ENCODE measurements around the gene MN1. TPM values are rescaled to one million over a fixed set of nuclear protein-coding genes. Genes with fewer than 3 reads are reported as not detected.

MN1 gene
- polyA plus RNA-seq, 4 donors: 9.6 to 36.3 (median 9.9) TPM

DNA sequence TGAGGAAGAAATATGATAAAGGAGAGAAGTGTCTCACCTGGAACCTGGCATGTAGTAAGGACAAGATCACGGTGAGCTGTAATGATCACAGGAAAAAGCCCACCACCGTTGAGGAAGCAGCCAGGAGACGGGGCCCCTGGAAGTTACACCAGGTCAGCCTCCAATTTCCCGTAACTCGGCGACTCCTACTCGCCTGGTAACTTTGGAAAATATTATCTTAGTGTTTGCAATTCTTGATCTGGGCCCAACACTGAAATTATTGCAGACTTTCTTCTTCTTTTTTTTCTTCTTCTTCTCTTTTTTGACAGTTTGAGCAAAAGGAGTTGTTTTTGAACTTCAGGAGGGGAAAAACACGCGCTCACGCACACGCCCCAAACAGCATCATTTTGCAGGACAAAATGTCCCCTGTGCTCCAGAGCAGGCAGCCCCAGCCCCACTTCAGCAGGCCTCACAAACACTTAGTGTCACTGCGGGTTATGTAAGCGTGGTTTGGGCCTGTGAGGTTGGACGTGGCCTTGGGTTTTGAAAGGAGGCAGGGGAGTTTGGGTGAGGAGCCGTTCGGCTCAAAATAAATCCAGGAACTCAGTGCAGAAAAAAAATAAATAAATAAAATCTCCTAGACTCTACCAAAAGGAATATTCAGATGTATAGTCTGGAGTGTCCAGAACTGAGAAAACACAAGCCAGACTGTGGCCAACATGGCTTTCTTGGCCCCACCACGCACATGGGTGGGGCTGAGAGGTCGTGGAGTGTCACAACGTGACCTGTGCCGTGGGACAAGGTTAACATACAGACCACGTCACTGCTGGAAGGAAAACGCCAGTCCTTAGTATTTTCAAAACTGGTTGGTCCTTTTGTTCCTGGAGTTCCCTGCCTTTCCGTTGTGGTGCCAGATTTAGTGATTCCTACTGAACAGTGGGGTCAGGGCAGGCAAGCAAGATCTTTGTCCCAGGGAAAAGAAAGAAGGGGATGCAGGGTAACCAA, 26.3 kb upstream of the MN1 start:
- DNase-seq (ENCODE audit: low read depth in 4 of 4, low spot score in 3 of 4): no peak

DNA sequence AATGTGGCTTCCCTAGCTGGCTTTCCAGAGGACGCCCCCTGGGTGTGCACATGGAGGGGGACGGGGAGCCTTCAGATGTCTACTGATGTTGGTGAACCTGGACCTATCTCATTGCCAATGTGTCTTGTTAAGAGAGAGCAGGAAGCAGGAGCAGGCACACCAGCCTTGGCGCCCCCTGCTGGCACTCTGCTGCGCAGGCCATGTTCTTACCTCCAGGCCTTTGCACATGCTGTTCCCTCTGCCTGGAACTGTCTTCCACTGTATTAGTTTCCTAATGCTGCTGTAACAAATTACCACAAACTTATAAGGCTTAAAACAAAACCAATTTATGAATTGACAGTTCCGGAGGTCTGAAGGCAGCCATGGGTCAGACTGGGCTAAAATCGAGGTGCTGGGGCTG, 23.6 kb upstream of the MN1 start:
- DNase-seq (ENCODE audit: low read depth in 4 of 4, low spot score in 3 of 4): no peak

DNA sequence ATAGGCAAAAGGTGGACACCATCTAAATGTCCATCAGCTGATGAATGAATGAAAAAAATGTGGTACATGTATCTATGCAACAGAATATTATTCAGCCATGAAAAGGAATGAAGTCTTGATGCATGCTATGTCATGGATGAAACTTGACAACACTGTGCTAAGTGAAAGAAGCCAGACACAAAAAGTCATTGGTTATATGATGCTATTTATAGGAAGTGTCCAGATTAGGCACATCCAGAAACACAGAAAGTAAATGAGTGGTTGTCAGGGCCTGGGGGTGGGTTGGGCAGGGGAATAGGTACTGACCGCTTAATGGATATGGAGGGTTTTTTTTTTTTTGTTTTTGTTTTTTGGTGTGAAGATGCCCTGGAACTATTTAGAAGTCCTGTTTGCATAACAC, 21.7 kb upstream of the MN1 start:
- no peak for DNase-seq (ENCODE audit: low read depth in 4 of 4, low spot score in 3 of 4)

DNA sequence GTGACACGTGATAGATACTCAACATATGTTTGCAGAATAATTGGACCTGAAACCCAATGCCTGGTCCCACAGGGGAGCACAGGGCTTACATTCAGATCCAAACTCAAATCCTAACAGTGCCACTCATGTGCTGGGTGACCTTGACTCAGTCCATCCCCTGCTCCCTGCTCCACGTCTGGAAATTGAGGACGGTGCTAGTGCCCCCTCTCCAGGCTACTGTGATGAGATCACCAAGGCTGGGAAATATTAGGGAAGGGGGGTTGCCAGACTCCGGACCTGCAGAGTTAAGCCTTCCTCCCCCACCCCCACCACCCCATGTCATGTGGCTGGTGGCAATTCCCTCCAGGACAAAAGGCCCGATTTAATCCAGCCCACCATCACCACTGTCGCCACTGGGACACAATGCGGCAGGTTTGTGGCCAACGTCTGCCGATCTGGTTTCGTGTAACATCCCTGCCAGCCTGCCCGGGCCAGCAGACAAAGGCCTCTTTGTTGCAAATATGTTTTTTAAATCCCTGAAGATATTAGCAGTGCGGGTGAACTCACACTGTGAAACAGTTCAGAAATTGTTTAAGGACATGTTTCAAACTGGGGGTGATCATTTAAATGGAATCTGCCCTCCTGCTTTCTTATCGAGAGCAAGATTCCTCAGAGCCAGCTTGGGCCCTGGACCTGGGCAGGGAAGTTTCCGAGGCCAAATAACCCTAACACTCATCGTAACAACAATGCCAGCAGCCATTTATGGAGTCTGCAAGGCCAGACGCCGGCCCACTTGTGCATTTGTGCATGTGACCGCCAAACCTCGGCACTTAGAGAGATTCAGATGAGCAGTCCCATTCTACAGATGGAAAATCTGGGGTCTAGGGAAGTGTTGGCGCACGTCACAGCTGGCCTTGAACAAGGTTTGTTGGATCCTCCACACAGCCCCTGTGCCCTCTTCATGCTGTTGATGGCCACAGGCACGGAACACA, 19.6 kb upstream of the MN1 start:
- DNase-seq (ENCODE audit: low read depth in 4 of 4, low spot score in 3 of 4): no peak

DNA sequence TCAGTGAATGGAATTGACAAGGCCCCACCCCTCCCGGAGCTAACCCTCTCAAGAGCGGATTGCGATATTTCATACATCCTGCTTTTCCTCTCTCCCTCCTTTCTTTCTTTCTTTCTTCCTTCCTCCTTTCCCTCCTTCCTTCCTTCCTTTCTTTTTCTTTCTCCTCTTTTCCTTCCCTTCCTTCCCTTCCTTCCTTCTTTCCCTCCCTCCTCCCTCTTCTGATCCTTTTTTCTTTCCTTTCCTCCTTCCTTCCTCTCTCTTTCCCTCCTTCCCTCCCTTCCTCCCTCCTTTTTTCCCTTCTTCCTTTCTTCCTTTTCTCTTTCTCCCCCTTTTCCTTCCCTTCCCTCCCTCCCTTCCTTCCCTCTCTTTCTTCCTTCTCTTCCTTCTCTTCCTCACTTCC, 15.0 kb upstream of the MN1 start:
- DNase-seq (ENCODE audit: low read depth in 4 of 4, low spot score in 3 of 4): no peak

DNA sequence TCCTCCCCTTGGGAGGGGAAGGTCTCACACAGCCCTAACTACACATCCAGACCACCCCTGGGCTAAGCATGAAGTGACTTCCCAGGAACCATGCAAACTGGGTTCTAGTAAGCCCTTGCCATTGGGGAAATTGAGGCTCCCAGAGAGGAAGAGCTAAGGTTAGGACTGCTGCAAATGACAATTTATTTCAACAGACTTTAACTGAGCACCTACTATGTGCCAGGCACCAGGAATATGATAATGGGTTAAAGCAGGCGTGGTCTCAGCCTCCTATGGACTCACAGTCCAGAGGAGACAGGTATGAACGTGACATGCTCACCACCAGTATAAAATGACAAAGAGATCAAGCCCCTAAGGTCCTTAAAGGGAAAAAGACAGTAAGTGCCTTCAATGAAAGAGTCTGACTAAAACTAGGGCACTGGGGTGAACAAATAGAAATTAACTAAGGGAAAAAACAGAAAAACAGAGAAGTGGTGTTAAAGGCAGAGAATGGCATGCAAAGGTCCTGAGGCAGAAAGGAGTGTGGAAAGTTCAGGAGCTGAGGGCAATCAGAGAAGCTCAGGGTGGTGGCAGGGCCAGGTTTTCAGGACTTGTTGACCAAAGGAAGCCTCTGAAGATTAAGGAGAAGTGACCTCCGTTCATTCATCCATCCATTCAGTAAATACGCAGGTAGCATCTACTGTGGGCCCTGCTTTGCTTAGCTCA, 14.4 kb upstream of the MN1 start:
- DNase-seq (ENCODE audit: low read depth in 4 of 4, low spot score in 3 of 4): no peak

DNA sequence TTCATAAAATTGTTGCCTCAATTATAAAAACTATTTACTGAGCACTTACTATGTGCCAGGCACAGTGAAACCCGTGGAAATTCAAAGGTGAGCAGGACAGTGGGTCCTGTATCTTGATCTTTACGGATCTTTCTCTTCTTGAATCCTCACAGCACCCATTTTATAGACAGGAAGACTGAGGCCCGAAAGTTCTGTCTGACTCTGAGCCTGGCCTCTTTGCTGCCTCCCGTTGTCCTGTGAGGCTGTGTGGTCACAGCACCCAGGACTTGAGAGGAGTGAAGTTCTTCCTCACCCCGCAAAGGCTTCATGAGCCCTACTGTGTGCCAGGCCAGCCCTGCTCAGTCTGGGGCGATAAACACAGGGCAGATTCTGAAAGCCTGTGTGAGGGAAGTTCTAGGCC, 13.4 kb upstream of the MN1 start:
- no peak for DNase-seq (ENCODE audit: low read depth in 4 of 4, low spot score in 3 of 4)

DNA sequence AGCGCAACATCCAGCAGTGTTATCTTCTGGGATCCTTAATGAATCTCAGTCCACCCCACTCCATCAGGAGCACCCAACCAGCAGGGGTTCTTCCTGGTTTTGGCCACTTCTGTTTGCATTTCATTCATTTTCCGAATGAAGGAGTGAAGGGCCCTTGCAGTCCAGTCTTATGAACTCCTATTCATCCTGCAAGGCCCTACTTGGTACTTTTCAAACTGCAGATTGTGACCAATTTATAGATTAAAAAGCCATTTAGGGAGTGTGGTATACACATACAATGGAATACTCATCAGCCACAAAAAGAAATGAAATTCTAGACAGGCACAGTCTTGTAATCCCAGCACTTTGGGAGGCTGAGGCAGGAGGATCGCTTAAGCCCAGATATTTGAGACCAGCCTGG, 10.2 kb upstream of the MN1 start:
- no peak for DNase-seq (ENCODE audit: low read depth in 4 of 4, low spot score in 3 of 4)

DNA sequence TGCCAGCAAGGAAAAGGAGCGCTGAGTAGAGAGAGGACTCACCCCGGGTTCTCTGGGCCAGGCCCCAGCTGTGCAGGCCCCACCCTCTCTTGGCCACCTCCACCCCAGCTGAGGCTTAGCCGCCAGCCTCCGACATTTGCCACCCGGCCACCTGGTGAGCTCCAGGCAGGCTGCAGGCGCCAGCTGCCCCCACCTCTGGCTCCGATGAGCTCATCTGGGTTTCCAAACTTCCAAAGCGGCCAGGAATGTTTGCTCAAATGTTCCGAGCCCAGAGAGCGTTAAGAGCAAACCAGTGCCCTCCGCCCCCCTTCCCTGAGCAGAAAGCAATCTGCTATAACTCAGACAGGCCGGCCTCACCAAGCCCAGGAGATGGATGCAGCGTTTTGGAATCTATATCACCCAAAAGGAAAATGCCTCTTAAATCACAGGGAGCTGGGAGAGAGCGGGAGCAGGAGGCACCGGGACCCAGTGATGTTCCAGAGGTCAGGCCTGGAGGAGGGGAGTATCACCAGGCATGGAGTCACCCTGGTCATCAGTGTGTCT, 9.1 kb upstream of the MN1 start:
- no peak for DNase-seq (ENCODE audit: low read depth in 4 of 4, low spot score in 3 of 4)

DNA sequence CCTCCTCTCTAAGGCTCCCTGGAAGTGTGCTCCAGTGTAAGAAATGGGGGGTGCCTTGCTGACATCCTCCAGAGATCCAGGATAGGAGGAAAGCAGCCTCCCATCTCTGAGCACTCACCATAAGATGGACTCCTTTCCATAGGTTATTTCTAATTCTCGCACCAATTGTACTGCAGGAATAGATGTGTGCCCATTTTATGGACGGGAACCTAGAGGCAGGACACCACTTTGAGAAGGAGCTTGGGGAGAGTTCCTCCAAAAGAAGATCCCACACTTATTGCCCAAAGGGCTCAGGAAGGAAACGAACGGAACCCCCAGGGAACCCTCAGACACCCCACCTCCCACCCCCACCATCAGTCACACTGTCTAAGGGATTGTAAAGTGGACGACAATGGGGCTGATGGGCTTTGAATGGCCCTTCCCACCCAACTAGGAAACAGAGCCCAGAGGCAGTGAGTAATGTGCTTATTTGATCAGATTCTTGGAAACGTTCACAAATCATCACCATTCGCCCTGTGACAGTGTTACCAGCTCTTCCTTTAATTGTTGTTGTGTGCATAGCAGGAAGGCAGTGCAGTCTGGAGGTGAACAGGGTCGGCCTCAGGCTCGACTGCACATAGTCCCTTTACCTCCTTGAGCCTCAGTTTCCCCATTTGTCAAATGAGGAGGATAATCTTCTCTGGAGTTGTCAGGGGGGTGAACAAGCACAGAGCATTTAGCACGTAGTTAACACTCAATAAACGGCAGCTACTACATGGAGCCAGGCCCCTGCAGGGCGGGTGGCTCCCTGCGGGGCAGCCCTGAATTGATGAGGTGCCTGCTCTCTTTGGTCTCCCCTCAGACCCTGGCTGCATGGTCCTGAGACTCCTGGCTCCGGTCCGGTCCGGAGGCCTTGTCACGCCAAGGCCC, 8.4 kb upstream of the MN1 start:
- no peak for DNase-seq (ENCODE audit: low read depth in 4 of 4, low spot score in 3 of 4)

DNA sequence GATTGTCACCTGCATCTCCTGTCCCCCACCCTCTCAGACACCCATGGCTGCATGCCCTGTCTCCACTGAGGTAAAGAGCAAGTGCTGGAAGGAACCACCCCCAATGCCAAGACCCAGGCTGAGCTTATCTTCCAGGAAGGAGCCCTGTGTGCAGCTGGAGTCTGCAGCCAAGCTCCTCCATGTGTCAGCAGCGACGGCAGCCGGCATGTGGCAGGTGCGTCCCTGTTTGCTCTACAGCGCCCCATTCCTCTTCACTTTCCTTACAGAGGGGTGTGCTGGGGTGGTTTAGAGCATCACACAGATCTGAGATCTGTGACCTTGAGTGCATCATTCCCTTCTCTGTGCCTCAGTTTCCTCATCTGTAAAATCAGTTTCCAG, 7.7 kb upstream of the MN1 start:
- DNase-seq (ENCODE audit: low read depth in 4 of 4, low spot score in 3 of 4): no peak

DNA sequence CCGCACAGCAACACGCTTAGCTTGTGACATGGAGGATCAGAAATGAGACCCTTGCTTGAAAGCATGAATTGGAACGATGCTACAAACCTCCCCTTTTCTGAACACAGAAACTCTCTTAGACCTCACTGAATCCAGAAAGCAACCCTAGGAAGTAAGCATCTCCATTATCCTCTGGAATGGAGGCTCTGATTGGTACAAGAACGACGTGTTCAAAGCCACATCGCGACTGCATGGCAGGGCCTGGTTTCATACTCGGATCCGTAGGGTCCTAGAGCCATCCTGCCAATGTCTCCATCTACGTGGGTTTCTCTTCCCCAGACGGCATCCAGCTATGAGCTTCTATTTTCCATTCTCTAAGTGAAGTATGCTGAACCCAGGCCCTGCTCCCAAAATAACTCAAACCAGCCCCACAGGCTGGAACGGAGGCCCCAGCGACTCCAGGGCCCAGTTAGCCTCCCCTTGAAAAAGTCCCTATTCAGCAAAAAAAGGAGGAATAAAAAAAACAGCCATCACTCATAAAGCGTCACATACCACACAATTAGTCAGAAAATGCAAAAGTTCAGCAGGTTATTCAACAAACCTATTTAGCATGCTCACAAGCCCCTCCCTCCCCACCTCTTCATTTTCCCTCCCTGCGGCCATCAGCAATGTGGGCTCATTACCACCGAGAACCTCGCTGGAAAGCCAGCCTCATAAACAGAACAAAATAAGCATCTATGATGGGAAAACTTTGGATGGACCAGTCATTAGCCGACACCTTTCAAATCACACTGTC, 7.1 kb upstream of the MN1 start:
- DNase-seq (ENCODE audit: low read depth in 4 of 4, low spot score in 3 of 4): no peak

DNA sequence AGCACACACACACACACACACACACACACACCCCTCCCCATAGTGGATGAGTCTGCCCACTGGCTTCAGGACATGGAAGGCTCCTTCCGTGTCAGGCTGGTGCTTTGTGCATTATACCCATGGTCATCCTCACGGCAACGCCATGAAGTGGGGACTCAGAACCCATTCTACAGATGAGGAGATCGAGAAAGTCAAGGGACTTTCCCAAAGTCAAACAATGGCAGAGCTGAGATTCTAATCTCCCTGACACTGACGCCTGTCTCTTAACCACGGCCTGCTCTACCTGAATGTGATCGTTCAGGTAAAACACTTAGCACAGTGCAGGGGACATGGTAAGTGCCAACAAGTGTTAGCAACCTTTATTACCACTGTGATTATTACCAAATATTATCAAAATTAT, 4.3 kb upstream of the MN1 start:
- DNase-seq (ENCODE audit: low read depth in 4 of 4, low spot score in 3 of 4): no peak

DNA sequence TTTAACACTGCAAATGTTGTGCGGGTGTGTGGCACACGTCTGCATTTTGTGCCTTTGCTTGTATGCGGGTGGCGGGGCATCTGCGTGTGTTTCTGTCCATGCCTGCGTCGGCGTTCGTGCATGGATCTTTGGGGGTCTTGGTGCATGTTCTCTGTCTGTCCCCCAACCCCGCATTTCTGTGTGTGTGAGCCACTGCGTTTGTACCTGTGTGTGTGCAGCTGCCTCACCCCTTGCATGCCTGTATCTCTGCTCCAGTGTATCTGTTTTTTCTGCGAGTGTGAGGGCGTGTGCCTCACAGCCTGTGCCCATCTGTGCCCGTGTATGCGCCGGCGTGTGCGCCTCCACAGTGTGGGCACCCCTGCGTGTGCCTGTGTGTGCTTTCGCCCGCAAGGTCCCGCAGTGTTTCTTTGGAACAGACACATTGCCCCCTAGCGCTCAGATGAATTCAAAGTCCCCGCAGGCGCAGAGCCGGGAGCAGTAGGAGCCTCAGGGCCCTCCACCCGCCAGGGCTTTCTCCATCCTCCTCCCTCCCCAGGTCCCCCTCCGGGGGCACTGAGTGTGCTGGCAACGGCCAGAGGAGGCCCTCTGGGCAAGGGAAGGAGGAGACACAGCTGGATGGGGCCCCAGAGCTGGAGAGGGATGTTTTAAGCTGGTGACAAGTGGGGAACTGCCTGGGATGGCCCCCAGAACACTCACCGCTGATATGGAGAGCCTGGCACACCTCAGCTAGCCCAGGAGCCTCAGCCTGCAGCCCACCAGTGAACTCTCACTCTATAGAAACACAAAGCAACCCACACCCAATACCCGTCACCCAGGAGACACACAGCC, 3.1 kb upstream of the MN1 start:
- peak in 1 of 4 donors; percentile 53 for DNase-seq (ENCODE audit: low read depth in 4 of 4, low spot score in 3 of 4)

DNA sequence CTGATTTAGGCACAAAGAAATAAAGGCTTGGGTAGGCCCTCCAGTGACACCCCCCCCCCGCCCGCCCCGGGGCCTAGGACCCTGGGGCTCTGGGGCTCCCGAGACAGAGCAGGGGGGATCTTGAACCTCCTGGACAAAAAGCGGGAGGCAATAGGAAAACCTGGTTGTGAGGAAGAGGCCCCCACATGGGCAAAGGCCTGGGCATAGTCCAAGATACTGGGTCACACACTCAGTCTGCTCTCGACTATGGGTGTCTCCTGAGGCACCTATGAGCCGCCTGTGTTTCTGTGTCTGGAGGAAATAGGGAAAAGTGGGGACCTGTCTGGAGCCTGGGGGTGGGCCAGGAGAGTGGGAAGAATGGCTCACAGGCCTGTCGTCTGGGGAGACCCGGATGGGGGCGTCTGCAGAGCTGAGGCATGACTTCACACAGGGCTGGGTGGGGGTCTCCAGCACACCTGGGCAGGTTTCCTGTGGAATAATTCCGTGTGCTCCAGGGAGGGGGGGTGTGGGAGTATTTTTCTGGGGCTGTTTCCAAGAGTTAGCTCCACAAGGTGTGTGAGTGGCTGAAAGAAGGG, 2.4 kb upstream of the MN1 start:
- DNase-seq (ENCODE audit: low read depth in 4 of 4, low spot score in 3 of 4): no peak

DNA sequence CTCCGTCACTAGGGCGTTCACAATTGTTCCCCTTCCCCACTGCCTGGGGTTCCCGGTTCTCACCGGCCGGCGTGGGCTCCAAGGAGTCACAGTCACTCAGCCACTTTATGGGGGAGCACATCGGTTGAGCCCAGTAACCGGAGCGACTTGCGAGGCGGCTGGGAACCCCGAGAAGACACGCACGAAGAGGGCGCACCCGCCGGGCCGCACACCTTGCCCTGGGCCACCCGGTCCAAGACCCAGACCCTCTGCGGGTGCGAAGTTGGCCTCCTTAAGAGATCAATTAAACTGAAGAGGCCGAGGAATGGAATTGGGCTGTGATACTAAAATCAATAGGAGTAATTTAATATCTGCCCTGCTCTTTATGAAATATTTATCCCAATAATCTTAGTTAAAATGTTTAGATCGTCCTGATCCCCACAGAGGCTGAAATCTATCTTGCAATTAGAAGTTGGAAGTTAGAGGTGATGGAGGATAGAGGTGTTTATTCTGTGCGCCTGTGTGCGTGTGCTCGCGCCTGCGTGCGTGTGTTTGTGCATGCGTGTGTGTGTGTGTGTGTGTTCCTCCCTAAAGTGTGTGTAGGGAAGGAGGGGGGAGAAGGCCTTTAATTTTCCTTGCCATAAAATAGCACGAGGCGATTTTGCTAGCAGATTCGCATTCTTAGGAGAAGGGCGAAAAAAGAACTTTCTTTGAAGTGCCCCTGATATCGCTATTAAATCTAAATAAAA, 954 bp upstream of the MN1 start:
- DNase-seq (ENCODE audit: low read depth in 4 of 4, low spot score in 3 of 4): no peak

DNA sequence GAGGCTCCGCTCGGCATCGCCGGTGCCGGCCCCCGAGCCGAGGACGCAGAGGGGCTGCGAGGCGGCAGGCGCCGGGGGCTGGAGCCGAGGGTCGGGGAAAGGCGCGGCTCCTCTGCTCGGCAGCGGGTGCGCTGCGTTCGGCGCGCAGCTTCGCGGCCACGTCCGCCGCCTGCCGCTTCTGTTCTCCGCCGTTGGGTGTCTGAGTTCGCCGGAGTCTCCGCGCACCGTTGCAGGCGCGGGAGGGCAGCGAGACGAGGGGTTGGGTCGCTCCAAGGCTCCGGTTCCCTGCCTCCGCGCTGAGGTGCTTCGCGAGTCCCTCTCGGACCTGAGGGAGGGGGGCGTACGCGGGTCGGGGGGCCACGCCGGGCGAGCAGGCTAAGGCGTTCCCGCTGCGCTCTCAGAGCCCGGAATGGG, 347 bp downstream of the MN1 start:
- no peak for DNase-seq (ENCODE audit: low read depth in 4 of 4, low spot score in 3 of 4)
